Fibroblast of pulmonary artery (primary cell): Measurements from ENCODE around the gene ACIN1.

Experiments used
- DNase-seq: peaks from one replicate; pipeline ENCODE4 v3.0.0-alpha.2; 2010; ENCODE audit warnings: low read depth
- H3K4me3 ChIP-seq: replicated peaks from 2 replicates; pipeline ENCODE4 v1.5.1; 2011; ENCODE audit warnings: low read depth, mild to moderate bottlenecking, control low read depth, low read length, moderate library complexity
- CTCF ChIP-seq: IDR thresholded peaks from 2 replicates; pipeline ENCODE4 v1.5.1; 2011; ENCODE audit warnings: mild to moderate bottlenecking, control low read depth, low read length, inconsistent platforms; ENCODE audit errors: missing control alignments

ACIN1 gene

GRCh38 chr14:23056145-23056955, 38.6 kb downstream of the ACIN1 start:
- peak; percentile 74 for TF ChIP-seq CTCF
- peak overlapping the region; percentile 55 for H3K4me3 ChIP-seq

GRCh38 chr14:23055621-23056144, 39.3 kb downstream of the ACIN1 start:
- no peak for DNase-seq
- no peak overlapping the region for H3K4me3 ChIP-seq
- TF ChIP-seq CTCF, result no peak

More at GRCh38 chr14:23056145-23056955, 38.6 kb downstream of the ACIN1 start:
- peak; percentile 65 for DNase-seq

DNA sequence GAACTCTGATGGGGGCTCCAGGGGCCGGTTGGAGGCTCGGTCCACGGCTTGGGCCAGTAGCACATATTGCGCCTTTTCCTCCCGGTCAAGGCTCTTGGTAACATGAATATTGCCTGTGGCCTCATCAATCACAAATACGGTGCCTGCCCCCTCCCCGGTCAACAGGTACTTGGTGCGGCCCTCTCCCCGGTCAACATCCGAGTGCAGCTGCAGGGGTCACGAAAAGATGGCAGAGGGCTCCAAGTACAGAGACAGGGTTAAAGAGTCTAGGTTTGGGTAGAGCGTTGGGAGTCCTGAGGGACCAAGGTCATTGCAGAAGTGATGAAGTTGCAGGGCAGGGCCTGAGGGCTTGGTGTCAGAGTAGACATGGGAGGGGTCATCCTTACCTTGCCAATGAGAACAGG, 39.8 kb downstream of the ACIN1 start:
- DNase-seq, result no peak
- no peak for TF ChIP-seq CTCF
- no peak overlapping the region for H3K4me3 ChIP-seq

DNA sequence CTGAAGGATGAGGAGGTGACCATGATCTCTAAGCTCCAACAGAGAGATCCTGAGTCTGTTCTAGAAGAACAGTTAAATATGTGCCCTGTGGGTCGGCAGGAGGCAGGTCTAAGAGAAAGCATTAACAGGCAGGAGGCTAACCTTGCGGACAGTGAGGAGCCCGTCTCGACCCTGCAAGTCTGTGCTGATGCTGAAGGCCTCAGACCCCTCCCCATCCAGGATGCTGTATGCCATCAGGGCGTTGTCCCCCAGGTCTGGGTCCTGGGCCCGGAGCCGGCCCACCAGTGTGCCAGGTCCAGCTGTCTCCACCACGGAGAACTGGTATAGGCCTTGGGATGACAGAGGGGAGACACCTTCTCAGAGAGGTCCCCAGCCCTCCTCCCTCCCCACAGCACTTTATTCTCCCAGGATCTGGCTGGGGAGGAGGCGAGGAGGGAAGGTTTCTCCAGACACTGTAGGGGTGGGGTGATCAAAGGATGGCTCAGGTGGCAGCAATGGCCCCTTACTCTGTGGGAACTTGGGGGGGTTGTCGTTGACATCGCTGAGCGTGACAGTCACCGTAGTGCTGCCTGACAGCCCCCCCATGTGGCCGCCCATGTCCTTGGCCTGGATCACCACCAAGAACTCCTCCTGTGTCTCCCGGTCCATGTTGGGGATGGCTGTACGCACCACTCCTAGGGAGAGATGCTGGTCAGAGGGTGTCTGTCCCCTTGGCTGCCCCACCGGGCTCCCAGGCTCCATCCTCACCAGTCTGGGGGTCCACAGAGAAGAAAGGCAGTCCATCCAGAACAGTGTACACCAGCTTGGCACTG, 40.7 kb downstream of the ACIN1 start:
- peak; percentile 29 for TF ChIP-seq CTCF
- no peak overlapping the region for H3K4me3 ChIP-seq
- DNase-seq, result no peak

DNA sequence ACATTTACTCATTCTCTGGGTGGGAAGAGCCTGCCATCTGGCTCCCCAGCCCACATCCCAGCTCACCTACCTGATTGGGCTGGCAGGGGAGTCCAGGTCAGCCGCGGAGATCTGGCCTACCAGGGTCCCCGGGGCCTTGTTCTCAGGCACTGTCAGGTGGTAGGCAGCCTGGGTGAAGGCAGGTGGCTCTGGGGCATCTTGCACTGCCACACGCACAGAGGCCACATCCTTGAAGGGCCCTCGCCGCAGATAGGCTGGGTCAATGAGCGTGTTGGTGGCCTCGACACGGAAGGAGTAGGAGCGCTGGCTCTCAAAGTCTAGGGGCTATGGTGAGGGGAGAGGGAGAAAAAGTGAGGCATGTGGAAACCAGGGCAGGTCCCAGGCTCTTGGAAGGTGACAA, 41.5 kb downstream of the ACIN1 start:
- H3K4me3 ChIP-seq, result no peak overlapping the region
- no peak for DNase-seq
- no peak for TF ChIP-seq CTCF

GRCh38 chr14:23052671-23053070, 42.3 kb downstream of the ACIN1 start:
- DNase-seq, result no peak
- no peak overlapping the region for H3K4me3 ChIP-seq
- TF ChIP-seq CTCF, result no peak
